GM19328 (cell line): ENCODE results near the gene DNM3.
"Not testable (repeated sequence)": the region's sequence is repeated elsewhere in the genome, so short reads cannot be mapped to it uniquely, and the experiment has no call there.

Source experiments
- ATAC-seq: cut with Tn5 transposase; IDR thresholded peaks from one replicate; pipeline ENCODE4 v1.9.1; 2021; ENCODE audit warnings: mild to moderate bottlenecking, moderate library complexity; ENCODE audit not compliant: unreplicated experiment

Gene DNM3

DNA sequence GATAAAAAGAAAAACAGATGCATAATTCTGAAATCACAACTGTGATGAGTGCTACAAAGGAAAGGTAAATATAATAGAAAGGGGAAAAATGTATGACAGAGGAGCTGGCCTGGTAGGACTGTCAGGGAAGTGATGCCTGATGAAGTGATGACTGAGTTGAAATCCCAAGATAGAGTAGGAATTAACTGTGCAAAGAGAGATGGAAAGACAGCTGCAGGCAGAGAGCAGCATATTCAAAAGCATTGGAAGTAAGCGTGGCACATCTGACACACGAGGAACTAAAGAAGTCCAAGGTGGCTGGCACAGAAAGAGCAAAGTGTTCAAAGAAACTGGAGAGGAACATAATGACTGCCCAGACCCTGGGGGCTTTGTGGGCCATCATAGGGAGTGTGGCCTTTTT lies 457.6 kb downstream of the DNM3 start:
- no peak for ATAC-seq

DNA sequence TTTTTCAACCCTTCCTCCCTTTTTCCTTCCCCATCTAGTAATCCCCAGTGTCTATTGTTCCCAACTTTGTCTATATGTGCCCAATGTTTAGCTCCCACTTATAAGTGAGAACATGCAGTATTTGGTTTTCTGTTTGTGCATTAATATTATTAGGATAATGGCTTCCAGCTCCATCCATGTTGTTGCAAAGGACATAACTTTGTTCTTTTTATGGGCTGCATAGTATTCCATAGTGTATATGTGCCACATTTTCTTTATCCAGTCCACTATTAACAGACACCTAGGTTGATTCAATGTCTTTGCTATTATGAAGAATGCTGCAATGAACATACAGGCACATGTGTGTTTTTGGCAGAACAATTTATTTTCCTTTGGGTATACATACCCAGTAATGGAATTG lies 458.2 kb downstream of the DNM3 start:
- no peak for ATAC-seq

DNA sequence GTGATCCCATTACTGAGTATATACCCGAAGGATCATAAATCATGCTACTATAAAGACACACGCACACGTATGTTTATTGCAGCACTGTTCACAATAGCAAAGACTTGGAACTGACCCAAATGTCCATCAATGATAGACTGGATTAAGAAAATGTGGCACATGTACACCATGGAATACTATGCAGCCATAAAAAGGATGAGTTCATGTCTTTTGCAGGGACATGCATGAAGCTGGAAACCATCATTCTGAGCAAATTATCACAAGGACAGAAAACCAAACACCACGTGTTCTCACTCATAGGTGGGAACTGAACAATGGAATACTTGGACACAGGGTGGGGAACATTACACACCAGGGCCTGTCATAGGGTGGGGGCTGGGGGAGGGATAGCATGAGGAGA lies 466.2 kb downstream of the DNM3 start:
- ATAC-seq, result not testable (repeated sequence)

DNA sequence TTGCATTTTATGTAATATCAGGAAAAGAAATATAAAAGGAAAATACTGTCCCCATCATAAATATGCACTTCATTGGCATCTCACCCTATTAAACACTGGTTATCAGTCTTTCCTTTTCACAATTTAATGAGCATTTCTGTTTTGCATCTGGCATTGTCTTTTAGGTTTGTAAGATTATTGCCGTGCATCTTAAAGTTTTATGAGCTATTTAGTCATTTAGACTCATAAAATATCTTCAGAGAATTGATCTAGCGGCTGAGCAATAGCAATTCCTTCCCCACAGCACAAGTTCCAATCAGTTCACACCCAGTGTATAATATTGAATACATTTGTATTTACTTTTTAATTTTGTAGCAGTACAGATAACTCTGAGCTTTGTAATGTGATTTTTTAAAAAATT lies 466.8 kb downstream of the DNM3 start:
- ATAC-seq, result no peak

DNA sequence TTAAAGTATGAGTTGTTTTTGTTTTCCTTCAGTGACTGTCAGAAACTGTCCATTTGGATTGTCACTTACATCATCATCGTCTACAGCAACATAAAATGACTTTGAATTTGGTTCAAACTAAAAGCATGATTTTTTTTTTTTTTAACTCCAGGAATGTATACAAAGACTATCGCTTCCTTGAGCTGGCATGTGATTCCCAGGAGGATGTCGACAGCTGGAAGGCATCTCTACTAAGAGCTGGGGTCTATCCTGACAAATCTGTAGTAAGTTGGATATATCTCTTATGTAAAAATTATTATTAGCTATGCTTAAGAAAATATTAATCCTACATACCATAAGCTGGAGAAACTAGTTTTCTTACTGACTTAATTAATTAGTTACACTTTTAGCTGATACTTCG lies 467.3 kb downstream of the DNM3 start:
- ATAC-seq, result no peak

DNA sequence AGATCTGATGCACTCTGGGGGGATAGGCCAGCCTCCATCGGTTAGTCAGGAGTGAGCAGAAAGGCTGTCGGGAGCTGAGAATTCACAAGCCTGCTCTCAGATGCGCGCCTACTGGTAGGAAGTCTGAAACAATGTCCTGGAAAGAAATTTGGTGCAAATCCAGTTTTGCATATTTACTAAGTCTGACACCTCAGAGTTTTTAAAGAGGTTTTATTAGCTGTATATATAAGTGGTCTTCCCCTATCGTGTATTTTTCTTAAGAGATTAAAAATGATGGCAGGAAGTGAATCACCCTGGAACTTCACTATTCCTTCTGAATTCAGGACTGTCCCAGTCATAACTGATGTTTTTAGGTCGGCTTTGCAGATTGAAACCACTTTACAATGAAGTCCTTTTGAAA lies 479.4 kb downstream of the DNM3 start:
- ATAC-seq, result no peak

DNA sequence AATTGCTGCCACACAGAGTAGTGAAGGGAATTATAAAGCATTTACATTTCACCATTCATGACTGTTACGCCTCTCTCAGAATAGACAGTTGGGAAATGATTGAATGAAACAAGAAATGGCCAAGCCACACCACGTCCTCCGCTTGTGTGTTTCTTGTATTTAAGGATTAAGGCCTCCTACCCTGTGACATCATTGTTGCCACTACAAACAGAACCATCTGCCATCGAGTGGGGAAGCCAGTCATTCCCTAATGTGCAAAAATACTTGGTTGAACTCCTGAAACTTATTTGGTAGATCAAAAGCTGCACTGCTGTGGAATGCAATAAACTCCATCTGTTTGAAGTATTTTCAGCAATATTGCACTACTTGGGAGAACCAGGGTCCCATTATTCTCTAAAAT lies 480.2 kb downstream of the DNM3 start:
- no peak for ATAC-seq

DNA sequence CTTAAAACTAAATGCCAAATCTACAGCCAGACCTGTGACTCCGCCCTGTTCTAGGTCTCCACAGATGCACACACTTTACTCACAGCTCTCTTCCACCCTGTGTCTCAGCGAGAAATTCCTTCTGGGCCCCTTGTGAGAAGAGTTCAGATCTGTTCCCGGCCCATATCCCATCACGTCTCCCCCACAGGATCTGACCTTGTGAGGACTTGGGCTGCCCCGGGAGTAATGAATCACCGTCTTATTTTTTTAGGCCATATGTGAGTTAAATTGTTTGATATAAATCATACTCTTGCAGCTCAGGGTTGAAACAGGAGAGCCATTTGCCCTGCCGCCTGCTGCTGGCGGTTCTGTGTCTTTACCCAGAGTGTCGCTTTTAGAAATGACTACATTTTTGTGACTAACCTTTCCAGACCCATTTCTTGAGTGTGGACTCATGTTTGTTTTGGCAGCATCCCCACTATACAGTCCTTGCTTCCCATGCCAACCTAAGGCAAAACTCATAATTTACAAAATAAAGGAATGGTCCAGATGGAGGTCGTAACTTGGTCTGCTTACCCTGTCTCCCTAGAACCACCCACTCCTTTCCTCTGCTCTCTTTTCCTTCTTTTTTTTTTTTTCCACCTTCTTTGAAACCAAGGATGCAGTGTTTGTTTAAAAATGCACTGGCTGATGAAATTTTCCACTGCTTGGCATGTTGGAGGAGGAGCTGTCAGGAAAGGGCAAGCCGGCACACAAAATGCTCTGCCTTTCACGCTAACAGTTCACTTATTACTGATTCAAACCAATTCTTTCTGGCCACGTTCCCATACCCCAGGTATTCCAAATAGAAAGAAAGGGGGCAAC lies 481.1 kb downstream of the DNM3 start:
- ATAC-seq, result no peak

DNA sequence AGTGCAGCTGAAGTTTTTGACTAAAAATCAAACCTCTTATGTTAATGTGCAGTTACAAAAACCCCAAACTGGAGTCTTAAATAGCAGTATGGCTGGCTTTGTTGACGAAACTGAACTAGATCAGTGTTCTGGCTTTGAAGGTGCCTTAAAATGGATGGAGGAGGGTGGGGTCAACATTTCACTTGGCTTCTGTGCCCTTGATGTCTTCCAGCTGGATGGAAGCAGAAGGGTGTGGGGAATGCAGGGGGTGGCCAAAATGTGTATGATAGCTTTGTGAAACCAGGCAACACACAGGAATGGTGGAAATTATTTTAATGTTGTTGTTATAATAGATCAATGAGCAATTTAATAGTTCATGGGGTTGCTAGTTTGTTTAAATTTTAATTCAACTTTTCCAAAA lies 482.4 kb downstream of the DNM3 start:
- no peak for ATAC-seq

DNA sequence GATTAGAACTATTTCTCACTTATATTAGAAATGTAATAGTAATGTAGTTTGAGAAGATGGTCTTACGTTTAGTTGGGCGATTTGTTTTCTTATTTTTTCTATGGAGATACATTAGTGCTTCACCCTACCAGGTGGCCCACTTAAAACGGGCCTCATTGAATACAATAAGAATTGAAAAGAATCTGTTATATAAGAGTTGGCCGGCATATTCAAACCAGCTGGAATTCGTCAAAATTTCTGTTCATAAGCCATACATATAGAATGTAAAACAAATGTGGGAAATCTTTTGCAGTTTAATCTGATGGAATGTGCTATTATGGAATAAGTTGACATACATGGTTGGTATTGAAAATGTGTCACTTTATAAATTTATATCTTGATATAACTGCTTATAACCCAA lies 482.8 kb downstream of the DNM3 start:
- no peak for ATAC-seq

DNA sequence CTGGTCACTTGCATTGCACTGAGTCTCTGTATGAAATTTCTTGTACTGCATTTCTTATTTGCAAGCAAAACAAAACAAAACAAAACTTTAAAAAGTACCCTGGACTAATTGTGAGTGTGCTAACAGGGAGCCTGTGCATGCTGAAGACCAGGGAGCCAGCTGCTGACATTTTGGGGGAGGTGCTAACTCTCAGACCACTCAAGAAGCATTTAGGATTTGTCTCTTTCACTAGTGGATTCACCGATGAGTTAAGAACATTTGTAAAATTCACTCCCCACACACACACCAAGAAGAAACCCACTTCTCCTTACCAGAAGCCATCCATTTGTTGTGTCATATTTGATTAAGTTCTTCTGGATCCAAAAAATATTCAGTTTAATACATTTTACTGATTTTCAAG lies 483.5 kb downstream of the DNM3 start:
- ATAC-seq, result no peak

DNA sequence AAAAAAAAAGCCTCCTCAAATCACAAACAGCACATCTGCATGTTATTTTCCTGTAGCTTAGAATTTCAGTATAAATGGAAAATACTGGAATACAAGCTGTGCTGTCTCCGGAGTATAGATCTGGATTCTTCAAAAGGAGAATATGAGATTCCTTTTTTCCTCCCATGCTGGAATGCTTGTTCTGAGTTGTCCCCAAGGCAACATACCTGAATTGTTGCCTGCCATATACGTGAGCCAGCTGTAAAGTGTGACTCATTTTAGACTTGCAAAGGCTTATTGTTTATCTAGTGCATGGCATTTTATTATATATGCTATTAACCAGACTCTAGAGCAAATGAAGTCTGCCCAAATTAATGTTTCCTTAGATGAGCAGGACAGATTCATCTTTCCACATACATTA lies 484.2 kb downstream of the DNM3 start:
- ATAC-seq, result no peak

DNA sequence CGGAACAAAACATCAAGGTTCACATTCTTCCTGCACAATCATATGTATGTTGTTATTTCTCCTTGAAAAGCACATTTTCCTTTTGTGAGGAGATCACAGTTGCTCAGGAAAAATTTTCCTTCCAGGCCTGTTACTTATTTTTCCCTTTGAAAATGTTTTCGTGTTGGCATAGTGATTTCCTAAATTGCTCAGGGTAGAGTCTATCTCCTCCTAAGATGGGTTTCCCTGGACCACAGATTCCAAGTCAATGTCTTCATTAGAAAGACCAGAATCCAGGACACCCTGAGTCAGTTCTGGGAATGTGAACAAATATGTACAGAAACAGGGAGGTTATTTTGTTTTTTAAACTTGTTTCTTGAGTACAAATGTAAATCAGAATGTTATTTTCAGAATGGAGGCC lies 484.8 kb downstream of the DNM3 start:
- no peak for ATAC-seq

DNA sequence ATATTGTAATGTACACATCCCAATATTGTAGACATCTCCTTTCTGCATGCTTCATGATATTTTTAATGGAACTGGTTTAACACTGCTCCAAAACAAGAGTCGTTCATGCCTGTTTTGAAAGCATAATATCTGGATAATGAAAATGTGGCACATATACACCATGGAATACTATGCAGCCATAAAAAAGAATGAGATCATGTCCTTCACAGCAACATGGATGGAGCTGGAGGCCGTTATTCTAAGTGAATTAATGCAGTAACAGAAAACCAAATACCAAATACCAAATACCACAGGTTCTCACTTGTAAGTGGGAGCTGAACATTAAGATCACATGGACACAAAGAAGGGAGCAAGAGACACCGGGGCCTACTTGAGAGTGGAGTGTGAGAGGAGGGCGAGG lies 487.0 kb downstream of the DNM3 start:
- ATAC-seq, result no peak

DNA sequence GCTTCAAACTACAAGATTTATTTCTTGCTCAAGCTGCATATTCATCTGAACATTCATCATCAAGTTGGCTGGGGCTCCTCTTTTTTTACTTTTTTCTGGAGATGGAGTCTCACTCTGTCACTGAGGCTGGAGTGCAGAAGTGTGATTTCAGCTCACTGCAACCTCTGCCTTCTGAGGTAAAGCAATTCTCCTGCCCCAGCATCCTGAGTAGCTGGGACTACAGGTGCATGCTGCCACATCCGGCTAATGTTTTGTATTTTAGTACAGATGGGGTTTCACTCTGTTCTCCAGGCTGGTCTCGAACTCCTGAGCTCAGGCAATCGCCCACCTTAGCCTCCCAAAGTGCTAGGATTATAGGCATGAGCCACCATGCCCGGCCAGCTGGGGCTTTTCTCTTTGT lies 490.9 kb downstream of the DNM3 start:
- no peak for ATAC-seq

DNA sequence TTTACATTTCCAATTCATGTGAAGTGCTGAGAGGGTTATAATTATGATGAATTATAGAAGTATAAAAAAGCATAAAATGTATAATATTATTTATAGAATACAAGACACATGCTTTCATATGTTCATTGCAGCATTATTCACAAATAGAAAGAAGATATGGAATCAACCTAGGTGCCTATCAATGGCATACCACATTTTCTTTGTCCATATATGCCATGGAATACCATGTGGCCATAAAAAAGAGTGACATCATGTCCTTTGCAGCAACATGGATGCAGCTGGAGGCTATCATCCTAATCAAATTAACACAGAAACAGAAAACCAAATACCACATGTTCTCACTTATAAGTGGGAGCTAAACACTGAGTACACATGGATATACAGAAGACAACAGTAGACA lies 494.1 kb downstream of the DNM3 start:
- ATAC-seq, result no peak

DNA sequence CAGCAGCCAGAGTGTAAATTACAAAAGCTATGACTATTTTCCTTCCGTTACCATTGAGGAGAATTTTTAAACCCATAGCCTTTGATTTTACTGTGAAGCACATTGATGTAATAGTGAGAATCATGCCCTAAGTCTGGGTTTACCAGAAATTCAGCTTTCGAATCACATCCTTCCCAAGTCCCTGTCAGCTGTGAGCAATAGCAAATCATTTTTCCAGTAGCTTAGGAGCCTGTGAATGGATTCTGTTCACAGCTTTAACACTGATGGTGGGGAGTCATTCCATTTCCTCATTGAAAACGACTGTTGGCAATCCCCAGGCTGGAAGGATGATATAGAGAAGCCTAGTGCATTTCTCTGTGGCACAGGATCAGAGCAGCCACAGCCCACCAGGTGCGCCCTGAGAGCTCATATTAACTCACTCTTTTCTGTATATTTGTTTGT lies 497.0 kb downstream of the DNM3 start:
- no peak for ATAC-seq

DNA sequence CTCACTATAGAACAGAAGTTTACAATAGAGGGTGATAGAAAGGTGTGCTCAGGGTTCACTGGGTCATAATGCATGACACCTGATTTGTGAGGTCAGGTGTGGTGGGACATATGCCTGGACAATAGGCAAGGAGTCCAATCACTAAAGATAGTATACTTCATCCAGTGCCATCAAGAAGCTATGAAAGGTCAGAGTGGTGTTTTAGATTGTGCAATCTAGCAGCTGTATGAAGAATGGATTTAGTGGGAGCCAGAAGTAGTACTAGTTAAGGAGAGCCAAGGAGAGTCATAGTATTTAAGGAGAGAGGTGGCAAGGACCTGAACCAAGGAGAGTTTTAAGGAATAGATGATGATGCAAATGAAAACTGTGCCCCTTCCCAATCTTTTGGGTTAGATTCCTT lies 498.5 kb downstream of the DNM3 start:
- no peak for ATAC-seq

DNA sequence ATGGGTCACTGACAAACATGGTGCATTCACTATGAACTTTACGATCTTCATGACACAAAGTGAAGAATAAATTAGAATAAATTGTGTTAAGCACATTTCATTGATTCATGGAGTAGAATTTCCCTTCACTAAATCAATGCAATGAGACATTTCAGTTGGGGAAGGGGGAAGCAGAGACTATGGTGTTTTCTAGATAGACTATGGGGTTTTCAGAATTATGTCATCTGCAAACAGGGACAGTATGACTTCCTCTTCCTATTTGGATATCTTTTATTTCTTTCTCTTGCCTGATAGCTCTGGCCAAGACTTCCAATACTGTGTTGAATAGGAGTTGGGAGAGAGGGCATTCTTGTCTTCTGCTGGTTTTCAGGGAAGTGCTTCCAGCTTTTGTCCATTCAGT lies 499.2 kb downstream of the DNM3 start:
- no peak for ATAC-seq

DNA sequence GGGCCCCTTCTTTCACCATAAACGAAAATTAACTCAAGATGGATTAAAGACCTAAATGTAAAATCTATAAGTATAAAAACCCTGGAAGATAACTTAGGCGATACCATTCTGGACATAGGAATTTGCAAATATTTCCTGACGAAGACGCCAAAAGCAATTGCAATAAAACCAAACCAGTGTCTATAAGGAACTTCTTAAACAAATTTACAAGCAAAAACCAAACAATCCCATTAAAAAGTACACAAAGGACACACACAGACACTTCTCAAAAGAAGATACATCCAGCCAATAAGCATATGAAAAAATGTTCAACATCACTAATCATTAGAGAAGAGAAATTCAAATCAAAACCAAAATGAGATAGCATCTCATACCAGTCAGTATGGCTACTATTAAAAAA lies 500.4 kb downstream of the DNM3 start:
- no peak for ATAC-seq

DNA sequence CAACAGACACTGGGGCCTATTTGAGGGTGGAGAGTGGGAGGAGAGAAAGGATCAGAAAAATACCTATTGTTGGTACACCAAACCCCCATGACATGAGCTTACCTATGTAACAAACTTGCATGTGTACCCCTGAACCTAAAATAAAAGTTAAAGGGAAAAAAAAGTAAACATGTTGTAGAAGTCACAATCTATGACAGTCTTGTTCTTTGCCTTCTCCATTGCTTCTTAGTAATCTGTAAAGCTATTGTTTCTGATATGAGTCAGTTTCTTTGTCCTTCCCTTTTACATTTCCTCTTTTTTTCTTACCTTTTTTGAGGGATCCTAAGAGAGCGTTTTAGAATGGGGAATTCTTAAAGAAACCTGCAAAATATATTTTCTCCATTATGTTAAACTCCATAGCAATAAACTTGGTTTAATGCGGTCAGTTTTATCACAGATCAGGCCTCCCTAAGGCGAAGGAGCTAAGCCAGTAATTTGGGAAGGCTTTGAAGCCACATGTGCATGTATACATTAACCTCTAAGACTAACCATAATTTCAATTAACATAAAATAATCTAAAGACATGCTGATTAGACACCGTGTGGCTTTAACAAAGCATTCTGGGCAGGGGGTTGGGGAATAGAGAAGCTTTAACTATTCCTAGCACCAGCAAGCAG lies 501.4 kb downstream of the DNM3 start:
- ATAC-seq, result no peak

DNA sequence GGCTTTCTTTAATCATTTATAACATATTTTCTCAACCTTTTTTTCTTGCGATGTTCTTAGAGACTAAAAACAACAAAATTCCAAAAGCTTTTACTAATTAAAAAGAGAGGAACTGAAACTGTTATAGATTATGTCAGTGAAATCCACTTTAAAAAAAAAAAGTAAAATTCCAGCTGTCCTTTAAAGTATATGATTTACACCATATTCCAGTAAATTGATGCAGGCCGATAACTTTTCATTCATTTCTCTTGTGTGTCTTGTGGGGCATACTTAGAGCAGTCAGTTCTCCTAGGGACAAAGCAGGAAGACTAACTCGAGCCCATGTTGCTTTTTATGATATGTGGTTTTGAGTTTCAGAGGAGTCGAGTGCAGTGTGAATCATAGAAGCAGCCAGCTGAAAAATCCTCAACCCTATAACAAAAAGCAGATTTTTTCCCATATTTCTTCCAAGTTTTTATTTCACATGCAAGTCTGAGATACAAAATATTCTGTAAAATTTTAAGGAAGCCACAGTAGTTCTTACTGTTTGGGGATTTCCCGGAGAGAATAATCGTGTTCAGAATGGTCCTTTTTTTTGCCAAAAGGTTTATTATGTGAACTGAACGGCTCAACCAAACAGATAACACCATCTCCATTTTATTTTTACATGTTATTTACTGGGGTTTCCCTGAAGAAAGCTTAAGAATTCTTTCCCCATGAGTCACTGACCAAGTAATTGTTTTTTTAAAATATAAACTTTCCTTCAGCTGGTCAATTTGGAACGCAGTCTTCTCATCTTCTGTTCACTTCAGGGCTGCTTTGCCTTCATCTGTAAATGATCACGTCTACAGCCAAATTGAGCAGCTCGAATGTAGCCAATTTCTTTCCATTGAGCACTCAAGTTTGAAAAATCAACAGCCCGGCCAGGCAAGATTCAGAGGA lies 502.2 kb downstream of the DNM3 start:
- ATAC-seq, result no peak
